Measurements from ENCODE around the gene TRAPPC2B.

DNA sequence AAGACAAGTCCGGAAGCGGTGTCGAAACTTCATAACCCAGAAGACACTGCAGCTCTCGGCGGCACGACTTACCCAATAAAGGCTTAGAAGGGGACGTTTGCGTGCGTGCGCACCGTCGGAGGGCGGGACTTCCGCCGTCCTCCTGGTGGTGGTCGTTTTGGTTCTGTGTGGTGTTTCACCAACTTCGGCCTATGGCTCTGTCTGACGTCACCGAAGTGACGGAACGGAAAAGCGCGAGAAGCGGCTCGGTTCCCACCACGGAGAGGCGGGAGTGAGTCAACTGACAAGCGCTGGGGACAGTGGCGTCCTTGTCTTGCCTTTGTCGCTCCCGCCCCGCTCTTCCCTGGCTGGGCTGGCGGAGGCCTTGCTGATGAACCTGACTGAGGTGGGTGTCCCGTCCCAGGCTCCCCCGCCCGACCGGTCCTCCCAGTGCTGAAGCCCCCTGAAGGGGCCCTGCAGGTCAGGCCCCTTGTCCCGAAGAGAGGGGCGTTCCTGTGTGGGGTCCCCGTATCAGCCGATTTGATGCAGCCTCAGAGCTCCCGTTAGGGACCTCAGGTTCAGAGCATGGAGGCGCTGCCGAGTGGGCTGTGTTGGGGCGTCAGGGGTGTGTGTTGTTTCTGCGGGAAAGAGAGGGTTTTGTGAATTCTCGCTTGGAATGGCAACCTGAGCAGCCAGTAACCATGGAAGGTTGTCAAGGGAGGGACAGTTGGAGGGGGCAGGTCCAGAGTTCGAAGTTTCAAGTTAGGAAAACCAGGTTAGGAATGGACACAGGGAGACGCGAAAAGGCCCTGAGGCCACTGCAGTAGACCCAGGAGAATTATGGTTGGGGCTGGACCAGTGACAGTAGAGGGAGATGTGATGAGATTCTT lies 26.6 kb downstream of the TRAPPC2B start, which contains the start of gene ZNF548:
- TF ChIP-seq, protein P1, sequence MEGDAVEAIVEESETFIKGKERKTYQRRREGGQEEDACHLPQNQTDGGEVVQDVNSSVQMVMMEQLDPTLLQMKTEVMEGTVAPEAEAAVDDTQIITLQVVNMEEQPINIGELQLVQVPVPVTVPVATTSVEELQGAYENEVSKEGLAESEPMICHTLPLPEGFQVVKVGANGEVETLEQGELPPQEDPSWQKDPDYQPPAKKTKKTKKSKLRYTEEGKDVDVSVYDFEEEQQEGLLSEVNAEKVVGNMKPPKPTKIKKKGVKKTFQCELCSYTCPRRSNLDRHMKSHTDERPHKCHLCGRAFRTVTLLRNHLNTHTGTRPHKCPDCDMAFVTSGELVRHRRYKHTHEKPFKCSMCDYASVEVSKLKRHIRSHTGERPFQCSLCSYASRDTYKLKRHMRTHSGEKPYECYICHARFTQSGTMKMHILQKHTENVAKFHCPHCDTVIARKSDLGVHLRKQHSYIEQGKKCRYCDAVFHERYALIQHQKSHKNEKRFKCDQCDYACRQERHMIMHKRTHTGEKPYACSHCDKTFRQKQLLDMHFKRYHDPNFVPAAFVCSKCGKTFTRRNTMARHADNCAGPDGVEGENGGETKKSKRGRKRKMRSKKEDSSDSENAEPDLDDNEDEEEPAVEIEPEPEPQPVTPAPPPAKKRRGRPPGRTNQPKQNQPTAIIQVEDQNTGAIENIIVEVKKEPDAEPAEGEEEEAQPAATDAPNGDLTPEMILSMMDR (IDR thresholded peaks at IDR 0.05): peak in 4 of 7 experiments; percentile 35 to 58 (median 50)
- TF ChIP-seq POLR2A (IDR thresholded peaks at IDR 0.05): peak in 2 of 3 donors; percentile 58 to 69
